ENCODE data around the gene NKX2-2.

Gene NKX2-2

GRCh38 chr20:21513881-21514540 lies at the start of gene NKX2-2:
Gene NKX2-2, minus strand, starts transcription at chr20:21514064. Its CDS starts 395 bp downstream, at chr20:21513669.
- DNase-seq = no peak

GRCh38 chr20:21562656-21563055 lies 48.8 kb upstream of the NKX2-2 start:
- no peak for DNase-seq

- DNase-seq = peak; percentile 28
Measured at GRCh38 chr20:21559305-21559704, 45.4 kb upstream of the NKX2-2 start.

- DNase-seq = peak; percentile 52
Measured at GRCh38 chr20:21557241-21558020, 43.6 kb upstream of the NKX2-2 start.

- no peak for DNase-seq
Measured at GRCh38 chr20:21556398-21556797, 42.5 kb upstream of the NKX2-2 start.

- DNase-seq = no peak
Measured at GRCh38 chr20:21555470-21556120, 41.7 kb upstream of the NKX2-2 start.

- DNase-seq = no peak
Measured at GRCh38 chr20:21554985-21555384, 41.1 kb upstream of the NKX2-2 start.

- DNase-seq = no peak
Measured at GRCh38 chr20:21554376-21554890, 40.6 kb upstream of the NKX2-2 start.

- no peak for DNase-seq
Measured at GRCh38 chr20:21550587-21550986, 36.7 kb upstream of the NKX2-2 start.

GRCh38 chr20:21548390-21549035 lies 34.6 kb upstream of the NKX2-2 start:
- peak; percentile 80 for DNase-seq

GRCh38 chr20:21546355-21546754 lies 32.5 kb upstream of the NKX2-2 start:
- no peak for DNase-seq

- DNase-seq = no peak
Measured at GRCh38 chr20:21539512-21539911, 25.6 kb upstream of the NKX2-2 start.

GRCh38 chr20:21534886-21535285 lies 21.0 kb upstream of the NKX2-2 start:
- no peak for DNase-seq

- DNase-seq = no peak
Measured at GRCh38 chr20:21534453-21534852, 20.6 kb upstream of the NKX2-2 start.

GRCh38 chr20:21529863-21530262 lies 16.0 kb upstream of the NKX2-2 start:
- DNase-seq = peak; percentile 34

- DNase-seq = no peak
Measured at GRCh38 chr20:21528870-21529269, 15.0 kb upstream of the NKX2-2 start.

- DNase-seq = no peak
Measured at GRCh38 chr20:21527908-21528307, 14.0 kb upstream of the NKX2-2 start.

- no peak for DNase-seq
Measured at GRCh38 chr20:21526776-21527175, 12.9 kb upstream of the NKX2-2 start.

GRCh38 chr20:21523895-21524294 lies 10.0 kb upstream of the NKX2-2 start:
- no peak for DNase-seq

GRCh38 chr20:21523281-21523868 lies 9.5 kb upstream of the NKX2-2 start:
- DNase-seq = no peak

- DNase-seq = no peak
Measured at GRCh38 chr20:21522481-21523280, 8.8 kb upstream of the NKX2-2 start.
